Gastrocnemius medialis (tissue), 4 donors: ENCODE measurements around the gene GRAMD2B. TPM values are rescaled to one million over a fixed set of nuclear protein-coding genes. Genes with fewer than 3 reads are reported as not detected.
A peak's percentile ranks its signal among the peaks of the same experiment; 100 is the strongest.

Experiments
- ATAC-seq, 2 donors: fragments of 150-250 bp; one replicate each; pipeline ENCODE4 v1.9.1; 2016
- DNase-seq, 2 donors: peaks; one replicate each; pipeline ENCODE4 v3.0.0-alpha.2; 2019
- H3K27ac ChIP-seq, 4 donors: fragments of 200-600 bp; sonication (generic); 1 replicate in 1 of 4; 2 replicates in 3 of 4; pipeline ENCODE4 v1.5.1; 2016 to 2018; ENCODE audit warnings: mild to moderate bottlenecking in 2 of 4, moderate library complexity in 1 of 4
- H3K27me3 ChIP-seq, 3 donors: fragments of 200-600 bp; sonication (generic) in 2 of 3; 1 replicate in 1 of 3; 2 replicates in 2 of 3; pipeline versions ENCODE4 v1.5.1 to v1.6.0; 2016 to 2019; ENCODE audit warnings: mild to moderate bottlenecking in 1 of 3, moderate library complexity in 1 of 3
- H3K36me3 ChIP-seq, 2 donors: fragments of 200-600 bp; sonication (generic) in 1 of 2; one replicate each; pipeline ENCODE4 v1.5.1; 2017 to 2018
- H3K4me1 ChIP-seq, 2 donors: fragments of 200-600 bp; sonication (generic) in 1 of 2; one replicate each; pipeline ENCODE4 v1.5.1; 2016 to 2017; ENCODE audit warnings: mild to moderate bottlenecking in 2 of 2
- H3K4me3 ChIP-seq, 4 donors: fragments of 200-600 bp; sonication (generic) in 3 of 4; 1 replicate in 1 of 4; 2 replicates in 3 of 4; pipeline ENCODE4 v1.5.1; 2016 to 2019; ENCODE audit warnings: mild to moderate bottlenecking in 2 of 4
- H3K9me3 ChIP-seq, 3 donors: fragments of 200-600 bp; sonication (generic) in 2 of 3; 1 replicate in 1 of 3; 2 replicates in 2 of 3; pipeline ENCODE4 v1.5.1; 2016 to 2019
- CTCF ChIP-seq, 5 experiments: fragments of 450-650 bp in 3 of 5; fragments of 200-600 bp in 2 of 5; sonication (generic) in 2 of 5; IDR thresholded peaks in 4 of 5; conservative IDR thresholded peaks in 1 of 5; 1 replicate in 4 of 5; 2 replicates in 1 of 5; pipeline ENCODE4 v1.5.1; 2016 to 2019; ENCODE audit warnings: antibody characterized with exemption in 5 of 5, mild to moderate bottlenecking in 3 of 5, moderate library complexity in 3 of 5
- POLR2A ChIP-seq, 2 donors: fragments of 450-650 bp; IDR thresholded peaks; one replicate each; pipeline ENCODE4 v1.6.1; 2017; ENCODE audit warnings: antibody characterized with exemption in 2 of 2, mild to moderate bottlenecking in 2 of 2, moderate library complexity in 2 of 2
- in situ Hi-C, 4 donors: fragments of 200-750 bp; cut with MboI; loops; one replicate each; pipeline versions ENCODE4 v1.15.0 to v1.8.0; 2017; ENCODE audit warnings: low sequenced_read_pairs in 4 of 4
- intact Hi-C: fragments of 100-400 bp; cut with DNase I; formaldehyde crosslinking; loops from one replicate; pipeline ENCODE4 v1.15.1; 2023; ENCODE audit warnings: low total_unique reads
- total RNA-seq, 4 donors: library from RNA; depleted of rRNA; stranded (reverse); fragments of >200 nt; gene quantifications; one replicate each; pipeline versions ENCODE4 v1.1.0 to v1.2.3, GENCODE V29; 2016

The GRAMD2B gene
- total RNA-seq, 4 donors from 2014 or later: 4.6 to 10.4 (median 8.9) TPM

- H3K4me1 ChIP-seq: peaks cover 0 to 5% of the 10 kb centered on the region in 2 donors
- TF ChIP-seq POLR2A (IDR thresholded peaks at IDR 0.05): no peak
- TF ChIP-seq CTCF (IDR thresholded peaks at IDR 0.05 in 4 of 5, conservative IDR thresholded peaks at IDR 0.05 in 1 of 5): no peak
- intact Hi-C loops: no loop called here
Measured at GRCh38 chr5:126471247-126471646, 48.0 kb downstream of the GRAMD2B start.

GRCh38 chr5:126471875-126472537, 48.8 kb downstream of the GRAMD2B start:
- in situ Hi-C loops (no loop called here), intact Hi-C loops (no loop called here)
- Histone ChIP-seq H3K27ac (no peak overlapping the region), H3K4me1 (peaks cover 0 to 5% of the 10 kb centered on the region in 2 donors), H3K9me3 (no peaks in the 10 kb centered on the region), H3K36me3 (peaks cover 0 to 6% of the 10 kb centered on the region in 2 donors), H3K4me3 (no peak overlapping the region), H3K27me3 (no peaks in the 10 kb centered on the region)
- ATAC-seq: no peak
- TF ChIP-seq POLR2A (IDR thresholded peaks at IDR 0.05) (no peak), CTCF (IDR thresholded peaks at IDR 0.05 in 4 of 5, conservative IDR thresholded peaks at IDR 0.05 in 1 of 5) (no peak)
- DNase-seq: no peak

More at GRCh38 chr5:126471247-126471646, 48.0 kb downstream of the GRAMD2B start:
- DNase-seq (no peak), ATAC-seq (no peak)
- H3K4me3 ChIP-seq: no peak overlapping the region
- H3K36me3 ChIP-seq: peaks cover 0 to 6% of the 10 kb centered on the region in 2 donors
- peak overlapping the region in 1 of 4 donors; percentile 15 for H3K27ac ChIP-seq
- H3K9me3 ChIP-seq: no peaks in the 10 kb centered on the region
- in situ Hi-C loops: no loop called here
- no peaks in the 10 kb centered on the region for H3K27me3 ChIP-seq

GRCh38 chr5:126472538-126472889, 49.3 kb downstream of the GRAMD2B start:
- Histone ChIP-seq H3K4me3 (no peak overlapping the region), H3K4me1 (peaks cover 0 to 5% of the 10 kb centered on the region in 2 donors), H3K9me3 (no peaks in the 10 kb centered on the region), H3K27ac (no peak overlapping the region), H3K27me3 (no peaks in the 10 kb centered on the region), H3K36me3 (peaks cover 0 to 6% of the 10 kb centered on the region in 2 donors)
- intact Hi-C loops: no loop called here
- no peak for TF ChIP-seq CTCF (IDR thresholded peaks at IDR 0.05 in 4 of 5, conservative IDR thresholded peaks at IDR 0.05 in 1 of 5)
- TF ChIP-seq POLR2A (IDR thresholded peaks at IDR 0.05): no peak
- in situ Hi-C loops: no loop called here
- DNase-seq (no peak), ATAC-seq (no peak)

DNA sequence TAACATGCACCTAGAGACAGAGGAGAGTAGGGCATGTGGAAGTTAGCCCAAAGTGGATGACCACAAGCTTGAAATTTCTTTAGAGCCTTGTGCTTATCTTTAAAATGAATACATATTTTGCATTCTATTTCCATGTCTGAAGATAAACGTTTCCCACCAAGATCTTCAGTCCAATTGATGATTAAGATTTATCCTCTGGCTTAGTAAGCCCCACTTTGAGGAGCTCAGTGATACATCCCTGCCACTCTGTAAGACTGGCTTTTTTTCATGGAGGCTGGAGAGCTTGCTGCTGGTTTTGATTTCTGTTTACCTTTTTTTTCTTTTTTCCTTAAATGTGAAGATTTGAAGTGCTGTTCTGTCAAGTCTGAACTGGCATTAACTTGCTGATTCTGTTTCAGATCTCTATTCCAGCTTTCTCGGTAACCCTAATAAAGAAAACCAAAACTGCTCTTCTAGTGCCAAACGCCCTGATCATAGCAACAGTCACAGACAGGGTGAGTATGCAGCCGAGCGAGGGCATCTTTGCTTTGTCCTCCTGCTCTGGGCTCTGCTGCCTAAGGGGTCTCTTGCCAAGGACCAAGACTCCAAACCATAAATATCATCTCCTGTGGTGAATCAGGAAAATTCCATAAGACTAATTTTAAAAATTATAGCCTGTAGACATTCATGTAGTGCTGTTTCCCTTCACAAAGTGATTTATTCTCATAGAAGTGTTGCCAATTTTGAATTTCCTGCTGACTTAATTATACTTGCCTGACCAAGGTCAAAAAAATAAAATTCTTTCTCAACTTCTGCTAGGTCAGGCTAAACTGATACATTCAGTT, 54.3 kb downstream of the GRAMD2B start:
- Histone ChIP-seq H3K4me1 (peaks cover 0 to 11% of the 10 kb centered on the region in 2 donors), H3K27ac (peak overlapping the region; percentile 40 to 67 (median 47)), H3K27me3 (no peaks in the 10 kb centered on the region), H3K9me3 (no peaks in the 10 kb centered on the region), H3K36me3 (peaks cover 0 to 5% of the 10 kb centered on the region in 2 donors), H3K4me3 (no peak overlapping the region)
- in situ Hi-C loops: no loop called here
- intact Hi-C loops: no loop called here
- DNase-seq: no peak
- no peak for ATAC-seq
- TF ChIP-seq CTCF (IDR thresholded peaks at IDR 0.05 in 4 of 5, conservative IDR thresholded peaks at IDR 0.05 in 1 of 5): no peak
- TF ChIP-seq POLR2A (IDR thresholded peaks at IDR 0.05): no peak
